Thyroid gland (tissue), 4 donors: ENCODE data around the gene CYP4F2. TPM values are rescaled to one million over a fixed set of nuclear protein-coding genes. Genes with fewer than 3 reads are reported as not detected.
"Not testable (repeated sequence)": the region's sequence is repeated elsewhere in the genome, so short reads cannot be mapped to it uniquely, and the experiment has no call there.

Experiments used
- DNase-seq, 2 donors: peaks; one replicate each; pipeline ENCODE4 v3.0.0-alpha.2; 2019
- H3K27ac ChIP-seq, 3 donors: fragments of 200-600 bp; sonication (generic); 1 replicate in 2 of 3; 2 replicates in 1 of 3; pipeline ENCODE4 v1.5.1; 2016 to 2019; ENCODE audit warnings: mild to moderate bottlenecking in 1 of 3, moderate library complexity in 1 of 3
- H3K27me3 ChIP-seq: fragments of 200-600 bp; sonication (generic); one replicate; pipeline ENCODE4 v1.5.1; 2019
- H3K36me3 ChIP-seq, 2 donors: fragments of 200-600 bp; sonication (generic); one replicate each; pipeline ENCODE4 v1.5.1; 2016 to 2019
- H3K4me1 ChIP-seq, 2 donors: fragments of 200-600 bp; sonication (generic); one replicate each; pipeline ENCODE4 v1.5.1; 2017 to 2019
- H3K4me3 ChIP-seq, 3 donors: fragments of 200-600 bp; sonication (generic); replicated peaks in 1 of 3; 1 replicate in 2 of 3; 2 replicates in 1 of 3; pipeline ENCODE4 v1.5.1; 2016; ENCODE audit warnings: mild to moderate bottlenecking in 1 of 3
- H3K9me3 ChIP-seq: fragments of 200-600 bp; sonication (generic); one replicate; pipeline ENCODE4 v1.5.1; 2017
- POLR2A ChIP-seq, 2 donors: fragments of 450-650 bp; IDR thresholded peaks; one replicate each; pipeline ENCODE4 v1.6.1; 2017; ENCODE audit warnings: antibody characterized with exemption in 2 of 2, mild to moderate bottlenecking in 2 of 2, moderate library complexity in 1 of 2
- WGBS, 2 donors: methylation state at CpG; one replicate each; pipeline ENCODE4 v1.1.5; 2017; 5-methylcytosine and 5-hydroxymethylcytosine counted together
- intact Hi-C: fragments of 100-400 bp; cut with DNase I; formaldehyde crosslinking; loops from one replicate; pipeline ENCODE4 v1.15.1; 2023
- total RNA-seq, 4 donors: library from RNA; depleted of rRNA; stranded (reverse); fragments of >200 nt; gene quantifications; one replicate each; pipeline ENCODE4 v1.2.3, GENCODE V29; 2016
- TF ChIP-seq, protein P1 (sequence below), 6 experiments: fragments of 200-600 bp in 3 of 6; fragments of 450-650 bp in 3 of 6; sonication (generic) in 3 of 6; IDR thresholded peaks; one replicate each; pipeline ENCODE4 v1.5.1; 2016 to 2019; ENCODE audit warnings: antibody characterized with exemption in 6 of 6, mild to moderate bottlenecking in 2 of 6, inconsistent platforms in 1 of 6, moderate library complexity in 1 of 6

The CYP4F2 gene
- total RNA-seq, 4 donors from 2014 or later = not detected

DNA sequence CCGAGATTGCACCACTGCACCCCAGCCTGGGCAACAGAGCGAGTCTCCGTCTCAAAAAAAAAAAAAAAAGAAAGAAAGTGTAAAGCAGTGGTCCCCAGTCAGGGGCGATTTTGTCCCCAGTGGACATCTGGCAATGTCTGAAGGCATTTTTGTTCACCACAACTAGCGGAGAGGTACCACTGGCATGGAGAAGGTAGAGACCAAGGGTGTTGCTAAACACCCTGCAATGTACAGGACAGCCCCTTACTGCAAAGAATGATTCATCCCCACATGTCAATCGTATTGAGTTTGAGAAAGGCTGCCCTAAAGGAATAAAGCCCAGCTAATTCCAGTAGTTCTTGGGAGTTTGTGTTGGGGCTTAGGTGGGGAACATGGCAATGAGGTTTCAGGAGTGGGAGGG lies 38.7 kb downstream of the CYP4F2 start:
- TF ChIP-seq, protein P1, sequence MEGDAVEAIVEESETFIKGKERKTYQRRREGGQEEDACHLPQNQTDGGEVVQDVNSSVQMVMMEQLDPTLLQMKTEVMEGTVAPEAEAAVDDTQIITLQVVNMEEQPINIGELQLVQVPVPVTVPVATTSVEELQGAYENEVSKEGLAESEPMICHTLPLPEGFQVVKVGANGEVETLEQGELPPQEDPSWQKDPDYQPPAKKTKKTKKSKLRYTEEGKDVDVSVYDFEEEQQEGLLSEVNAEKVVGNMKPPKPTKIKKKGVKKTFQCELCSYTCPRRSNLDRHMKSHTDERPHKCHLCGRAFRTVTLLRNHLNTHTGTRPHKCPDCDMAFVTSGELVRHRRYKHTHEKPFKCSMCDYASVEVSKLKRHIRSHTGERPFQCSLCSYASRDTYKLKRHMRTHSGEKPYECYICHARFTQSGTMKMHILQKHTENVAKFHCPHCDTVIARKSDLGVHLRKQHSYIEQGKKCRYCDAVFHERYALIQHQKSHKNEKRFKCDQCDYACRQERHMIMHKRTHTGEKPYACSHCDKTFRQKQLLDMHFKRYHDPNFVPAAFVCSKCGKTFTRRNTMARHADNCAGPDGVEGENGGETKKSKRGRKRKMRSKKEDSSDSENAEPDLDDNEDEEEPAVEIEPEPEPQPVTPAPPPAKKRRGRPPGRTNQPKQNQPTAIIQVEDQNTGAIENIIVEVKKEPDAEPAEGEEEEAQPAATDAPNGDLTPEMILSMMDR (IDR thresholded peaks at IDR 0.05) = no peak
- TF ChIP-seq POLR2A (IDR thresholded peaks at IDR 0.05) = no peak
- Histone ChIP-seq H3K4me3 (no peak overlapping the region), H3K27ac (no peak overlapping the region), H3K9me3 (no peaks in the 10 kb centered on the region), H3K36me3 (no peaks in the 10 kb centered on the region), H3K4me1 (no peaks in the 10 kb centered on the region), H3K27me3 (no peaks in the 10 kb centered on the region)
- no peak for DNase-seq
- intact Hi-C loops = no loop called here
- 81% methylated on average over 6 of the region's 6 CpGs for WGBS, 2 donors

DNA sequence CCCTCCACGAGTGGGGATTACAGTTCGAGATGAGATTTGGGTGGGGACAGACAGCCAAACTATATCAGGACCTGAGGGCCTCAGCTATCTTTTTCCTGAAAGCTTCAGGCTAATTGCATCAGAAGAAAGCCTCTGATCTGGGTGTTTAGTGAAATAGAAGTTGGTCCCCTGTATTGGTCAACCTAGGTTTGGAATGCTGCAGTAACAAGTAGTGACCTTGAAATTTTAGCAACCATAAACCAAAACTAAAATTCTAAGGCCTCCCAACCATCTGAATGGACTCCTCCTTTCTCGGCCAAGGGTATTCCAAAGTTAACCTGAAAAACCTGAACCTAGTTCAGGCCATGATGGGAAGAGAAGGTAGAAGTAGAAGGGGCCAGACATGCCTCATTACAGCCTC lies 47.5 kb downstream of the CYP4F2 start:
- no peak for TF ChIP-seq POLR2A (IDR thresholded peaks at IDR 0.05)
- TF ChIP-seq, protein P1 (IDR thresholded peaks at IDR 0.05) = no peak
- no peak overlapping the region for H3K4me3 ChIP-seq
- H3K27ac ChIP-seq = no peak overlapping the region
- no peaks in the 10 kb centered on the region for H3K9me3 ChIP-seq
- no peaks in the 10 kb centered on the region for H3K4me1 ChIP-seq
- no peaks in the 10 kb centered on the region for H3K36me3 ChIP-seq
- 82 to 94% methylated on average over 3 of the region's 3 CpGs for WGBS, 2 donors
- H3K27me3 ChIP-seq = no peaks in the 10 kb centered on the region
- no peak for DNase-seq
- intact Hi-C loops = no loop called here

DNA sequence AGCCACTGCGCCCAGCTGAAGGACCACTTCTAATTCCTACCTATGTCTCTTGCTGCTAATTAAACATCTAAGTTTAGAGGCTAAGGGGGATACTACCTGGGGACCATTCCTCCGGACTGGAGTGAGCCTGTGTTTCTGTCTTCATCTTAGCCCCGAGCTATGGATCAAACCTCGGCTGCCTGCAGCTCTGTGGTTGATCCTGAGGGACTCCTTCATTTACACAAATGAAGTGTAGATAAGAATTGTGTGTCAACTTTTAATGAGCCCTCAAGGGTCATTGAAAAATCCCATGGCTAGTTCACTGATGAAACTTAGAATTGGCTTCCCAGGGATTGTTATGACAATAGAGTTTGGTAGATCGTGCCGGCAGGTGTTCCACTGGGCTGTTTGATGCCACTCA lies 51.0 kb downstream of the CYP4F2 start:
- no peak overlapping the region for H3K27ac ChIP-seq
- no peaks in the 10 kb centered on the region for H3K9me3 ChIP-seq
- TF ChIP-seq POLR2A (IDR thresholded peaks at IDR 0.05) = no peak
- TF ChIP-seq, protein P1 (IDR thresholded peaks at IDR 0.05) = no peak
- H3K4me1 ChIP-seq = no peaks in the 10 kb centered on the region
- 47 to 49% methylated on average over 6 of the region's 6 CpGs for WGBS, 2 donors
- no peak overlapping the region for H3K4me3 ChIP-seq
- no peak for DNase-seq
- intact Hi-C loops = no loop called here
- no peaks in the 10 kb centered on the region for H3K36me3 ChIP-seq
- no peaks in the 10 kb centered on the region for H3K27me3 ChIP-seq

DNA sequence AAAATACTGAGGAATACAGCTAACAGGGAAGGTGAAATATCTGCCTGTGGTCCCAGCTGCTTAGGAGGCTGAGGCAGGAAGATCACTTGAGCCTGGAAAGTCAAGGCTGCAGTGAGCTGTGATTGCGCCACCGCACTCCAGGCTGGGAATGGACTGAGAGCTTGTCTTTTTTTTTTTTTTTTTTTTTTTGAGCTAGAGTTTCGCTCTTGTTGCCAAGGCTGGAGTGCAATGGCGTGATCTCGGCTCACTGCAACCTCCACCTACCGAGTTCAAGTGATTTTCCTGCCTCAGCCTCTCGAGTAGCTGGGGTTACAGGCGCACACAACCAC lies 54.0 kb downstream of the CYP4F2 start:
- intact Hi-C loops, H3K4me3 ChIP-seq, H3K9me3 ChIP-seq, H3K27ac ChIP-seq, H3K27me3 ChIP-seq, H3K4me1 ChIP-seq, H3K36me3 ChIP-seq: not testable (repeated sequence)
- 30 to 36% methylated on average over 8 of the region's 8 CpGs for WGBS, 2 donors
- DNase-seq = peak; percentile 23 to 45

DNA sequence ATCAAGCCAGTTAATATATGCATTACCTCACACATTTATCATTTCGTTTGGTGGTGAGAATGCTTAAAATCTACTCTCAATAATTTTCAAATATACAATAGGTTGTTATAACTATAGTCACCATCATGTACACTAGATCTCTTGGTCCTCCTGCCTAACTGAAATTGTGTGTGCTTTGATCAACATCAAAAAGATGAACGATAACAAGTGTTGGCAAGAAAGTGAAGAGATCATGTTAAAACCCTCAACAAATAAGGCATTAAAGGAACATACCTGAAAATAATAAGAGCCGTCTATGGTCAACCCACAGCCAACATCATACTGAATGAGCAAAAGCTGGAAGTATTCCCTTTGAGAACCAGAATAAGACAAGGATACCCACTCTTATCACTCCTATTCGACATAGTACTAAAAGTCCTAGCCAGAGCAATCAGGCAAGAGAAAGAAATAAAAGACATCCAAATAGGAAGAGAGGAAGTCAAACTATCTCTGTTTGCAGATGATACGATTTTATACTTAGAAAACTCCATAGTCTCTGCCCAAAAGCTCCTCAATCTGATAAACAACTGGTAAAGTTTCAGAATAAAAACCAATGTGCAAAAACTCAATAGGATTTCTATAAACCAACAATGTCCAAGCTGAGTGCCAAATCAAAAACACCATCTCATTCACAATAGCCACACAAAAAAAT lies 54.5 kb downstream of the CYP4F2 start:
- no peak for DNase-seq
- no peaks in the 10 kb centered on the region for H3K4me1 ChIP-seq
- H3K27ac ChIP-seq = no peak overlapping the region
- H3K27me3 ChIP-seq = no peaks in the 10 kb centered on the region
- H3K4me3 ChIP-seq = no peak overlapping the region
- TF ChIP-seq POLR2A (IDR thresholded peaks at IDR 0.05) = no peak
- TF ChIP-seq, protein P1 (IDR thresholded peaks at IDR 0.05) = no peak
- intact Hi-C loops = no loop called here
- H3K36me3 ChIP-seq = no peaks in the 10 kb centered on the region
- WGBS, 2 donors = 64 to 74% methylated on average over 5 of the region's 5 CpGs
- no peaks in the 10 kb centered on the region for H3K9me3 ChIP-seq
